Transverse colon (tissue), 4 donors: Measurements from ENCODE around the gene CA14. TPM values are rescaled to one million over a fixed set of nuclear protein-coding genes. Genes with fewer than 3 reads are reported as not detected.

Experiments used
- DNase-seq: peaks from one replicate; pipeline ENCODE4 v3.0.0-alpha.2; 2019
- H3K27ac ChIP-seq, 4 donors: fragments of 200-600 bp; sonication (generic); 2 replicates each; pipeline ENCODE4 v1.5.1; 2016 to 2018; ENCODE audit warnings: inconsistent platforms in 4 of 4
- H3K27me3 ChIP-seq: fragments of 200-600 bp; sonication (generic); 2 replicates; pipeline ENCODE4 v1.5.1; 2017; ENCODE audit warnings: inconsistent platforms
- H3K36me3 ChIP-seq, 4 donors: fragments of 200-600 bp; sonication (generic); 2 replicates each; pipeline ENCODE4 v1.5.1; 2017 to 2019; ENCODE audit warnings: inconsistent platforms in 4 of 4
- H3K4me1 ChIP-seq, 4 donors: fragments of 200-600 bp; sonication (generic); 2 replicates each; pipeline ENCODE4 v1.5.1; 2017 to 2020; ENCODE audit warnings: inconsistent platforms in 4 of 4
- H3K4me3 ChIP-seq, 4 donors: fragments of 200-600 bp; sonication (generic); 1 replicate in 1 of 4; 2 replicates in 3 of 4; pipeline versions ENCODE4 v1.5.1 to v1.6.1; 2017 to 2019; ENCODE audit warnings: inconsistent platforms in 4 of 4
- H3K9me3 ChIP-seq, 2 donors: fragments of 200-600 bp; sonication (generic); 2 replicates each; pipeline ENCODE4 v1.5.1; 2017 to 2019; ENCODE audit warnings: inconsistent platforms in 2 of 2
- CTCF ChIP-seq, 5 experiments: fragments of 200-600 bp in 3 of 5; fragments of 450-650 bp in 2 of 5; sonication (generic) in 3 of 5; IDR thresholded peaks; 1 replicate in 2 of 5; 2 replicates in 3 of 5; pipeline ENCODE4 v1.5.1; 2016 to 2017; ENCODE audit warnings: antibody characterized with exemption in 5 of 5, inconsistent platforms in 3 of 5, mild to moderate bottlenecking in 2 of 5, moderate library complexity in 1 of 5
- EP300 ChIP-seq: sonication (generic); formaldehyde crosslinking; IDR thresholded peaks from one replicate; pipeline ENCODE4 v1.6.1; 2017; ENCODE audit warnings: antibody characterized with exemption, low read depth
- POLR2A ChIP-seq: fragments of 450-650 bp; IDR thresholded peaks from one replicate; pipeline ENCODE4 v1.6.1; 2016; ENCODE audit warnings: antibody characterized with exemption, mild to moderate bottlenecking, moderate library complexity
- POLR2AphosphoS5 ChIP-seq, 3 donors: sonication (generic); formaldehyde crosslinking; IDR thresholded peaks; one replicate each; pipeline ENCODE4 v1.6.1; 2016; ENCODE audit warnings: antibody characterized with exemption in 3 of 3
- WGBS, 2 donors: methylation state at CpG; one replicate each; pipeline ENCODE4 v1.1.5; 2018; ENCODE audit warnings: low coverage in 1 of 2; 5-methylcytosine and 5-hydroxymethylcytosine counted together
- in situ Hi-C, 4 donors: fragments of 200-750 bp; cut with MboI; loops; one replicate each; pipeline versions ENCODE4 v1.15.0 to v1.15.1; 2017; ENCODE audit warnings: low sequenced_read_pairs in 3 of 4, low pct_ligation_motif_present in 1 of 4, low pct_unique_long_range_greater_than_20kb in 1 of 4
- intact Hi-C: fragments of 100-400 bp; cut with DNase I; formaldehyde crosslinking; loops from one replicate; pipeline ENCODE4 v1.15.1; 2023; ENCODE audit warnings: low total_unique reads
- total RNA-seq, 4 donors: library from RNA; depleted of rRNA; stranded (reverse); fragments of >200 nt; gene quantifications; one replicate each; pipeline ENCODE4 v1.1.0, GENCODE V29; 2016

CA14 gene
- total RNA-seq, 4 donors from 2014 or later, result 0.27 to 1.1 (median 0.48) TPM; not detected in 1

- Histone ChIP-seq H3K4me3 (no peak overlapping the region), H3K4me1 (peaks cover 0 to 10% (median 5%) of the 10 kb centered on the region in 4 donors), H3K36me3 (no peaks in the 10 kb centered on the region), H3K27ac (no peak overlapping the region), H3K9me3 (no peaks in the 10 kb centered on the region), H3K27me3 (no peaks in the 10 kb centered on the region)
- no peak for DNase-seq
- WGBS, 2 donors, result 84 to 94% methylated on average over 3 to 4 of the region's 4 CpGs
- TF ChIP-seq EP300 (no peak), POLR2AphosphoS5 (IDR thresholded peaks at IDR 0.05) (no peak)
- in situ Hi-C loops (no loop called here), intact Hi-C loops (no loop called here)
These were observed 31.2 kb downstream of the CA14 start for GRCh38 chr1:150288822-150289221.

GRCh38 chr1:150293433-150294253 is 36.1 kb downstream of the CA14 start, which contains the start of gene MRPS21:
TSS of gene MRPS21 (plus strand) at chr1:150293861. CDS start at chr1:150294367, 506 bp downstream.
- H3K9me3 ChIP-seq, result no peaks in the 10 kb centered on the region
- no peak for TF ChIP-seq EP300
- peak; percentile 70 for TF ChIP-seq POLR2A
- TF ChIP-seq POLR2AphosphoS5 (IDR thresholded peaks at IDR 0.05), result peak; percentile 57 to 89 (median 84)
- DNase-seq, result peak; percentile 90
- in situ Hi-C loops, result no loop called here
- intact Hi-C loops, result no loop called here
- peaks cover 0 to 7% (median 0%) of the 10 kb centered on the region in 4 donors for H3K36me3 ChIP-seq
- peaks cover 9 to 17% (median 12%) of the 10 kb centered on the region in 4 donors for H3K4me1 ChIP-seq
- 9 to 24% methylated on average over 16 to 43 of the region's 43 CpGs for WGBS, 2 donors
- H3K4me3 ChIP-seq, result peak within 1 kb of the TSS; percentile 57 to 70 (median 64)
- peak within 1 kb of the TSS; percentile 80 to 86 (median 83) for H3K27ac ChIP-seq
- H3K27me3 ChIP-seq, result no peaks in the 10 kb centered on the region

GRCh38 chr1:150295476-150295875 is 37.9 kb downstream of the CA14 start:
- Histone ChIP-seq H3K4me1 (peaks cover 9 to 17% (median 12%) of the 10 kb centered on the region in 4 donors), H3K27me3 (no peaks in the 10 kb centered on the region), H3K4me3 (no peak overlapping the region), H3K9me3 (no peaks in the 10 kb centered on the region), H3K27ac (no peak overlapping the region), H3K36me3 (peaks cover 0 to 7% (median 0%) of the 10 kb centered on the region in 4 donors)
- intact Hi-C loops, result no loop called here
- no peak for TF ChIP-seq EP300
- TF ChIP-seq CTCF (IDR thresholded peaks at IDR 0.05), result no peak
- TF ChIP-seq POLR2A, result no peak
- TF ChIP-seq POLR2AphosphoS5 (IDR thresholded peaks at IDR 0.05), result no peak
- 98 to 100% methylated on average over 2 of the region's 2 CpGs for WGBS, 2 donors
- in situ Hi-C loops, result no loop called here
- no peak for DNase-seq

DNA sequence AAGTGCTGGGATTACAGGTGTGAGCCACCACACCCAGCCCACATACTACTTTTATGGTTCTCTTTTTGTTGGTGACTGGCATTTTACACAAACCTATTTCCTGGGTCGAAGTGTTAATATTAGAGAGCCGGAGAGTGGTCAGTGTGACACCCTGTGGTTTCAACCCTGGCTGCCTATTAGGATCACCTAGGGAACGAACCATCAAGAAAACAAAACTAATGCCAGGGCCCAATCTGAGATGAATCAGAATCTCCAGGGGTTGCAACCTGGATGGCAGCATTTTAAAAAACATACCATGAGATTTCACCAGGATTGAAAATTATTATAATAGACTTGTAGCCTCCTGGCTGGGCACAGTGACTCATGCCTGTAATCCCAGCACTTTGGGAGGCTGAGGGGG is 42.1 kb downstream of the CA14 start:
- H3K4me3 ChIP-seq, result no peak overlapping the region
- WGBS, 2 donors, result 98 to 100% methylated on average over 1 to 3 of the region's 3 CpGs
- intact Hi-C loops, result no loop called here
- H3K27me3 ChIP-seq, result no peaks in the 10 kb centered on the region
- peaks cover 0 to 14% (median 4%) of the 10 kb centered on the region in 4 donors for H3K4me1 ChIP-seq
- in situ Hi-C loops, result no loop called here
- H3K36me3 ChIP-seq, result peaks cover 0 to 7% (median 0%) of the 10 kb centered on the region in 4 donors
- no peak for DNase-seq
- no peak overlapping the region for H3K27ac ChIP-seq
- TF ChIP-seq POLR2A (no peak), CTCF (IDR thresholded peaks at IDR 0.05) (no peak), POLR2AphosphoS5 (IDR thresholded peaks at IDR 0.05) (no peak), EP300 (no peak)
- H3K9me3 ChIP-seq, result no peaks in the 10 kb centered on the region

DNA sequence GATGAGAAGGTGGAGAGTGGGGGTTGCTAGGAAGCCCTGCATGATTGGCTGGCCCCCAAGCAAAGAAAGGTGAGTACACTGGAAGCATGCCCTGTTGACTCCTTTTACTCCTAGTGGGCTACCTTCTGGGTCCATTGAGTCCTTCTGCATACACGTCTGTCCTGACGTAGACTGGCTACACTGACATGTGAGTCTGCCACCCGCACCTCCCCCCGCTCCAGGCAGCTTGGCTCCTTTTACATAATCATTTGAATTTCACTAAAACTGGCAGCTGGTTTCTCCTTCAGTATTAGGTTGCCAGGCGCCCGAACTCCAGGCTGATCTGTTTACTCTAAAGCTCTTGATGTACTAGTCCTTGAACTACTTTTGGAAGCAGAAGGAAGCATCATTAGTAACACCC is 44.8 kb downstream of the CA14 start:
- DNase-seq, result no peak
- H3K36me3 ChIP-seq, result peaks cover 0 to 7% (median 0%) of the 10 kb centered on the region in 4 donors
- H3K4me1 ChIP-seq, result peaks cover 0 to 9% (median 0%) of the 10 kb centered on the region in 4 donors
- H3K9me3 ChIP-seq, result no peaks in the 10 kb centered on the region
- no peaks in the 10 kb centered on the region for H3K27me3 ChIP-seq
- in situ Hi-C loops (no loop called here), intact Hi-C loops (no loop called here)
- 87% methylated on average over 6 of the region's 6 CpGs; no CpG with 5 or more reads in 1 of the 2 donors for WGBS, 2 donors
- no peak for TF ChIP-seq CTCF (IDR thresholded peaks at IDR 0.05)
- no peak for TF ChIP-seq EP300
- TF ChIP-seq POLR2A, result no peak
- no peak for TF ChIP-seq POLR2AphosphoS5 (IDR thresholded peaks at IDR 0.05)
- H3K4me3 ChIP-seq, result no peak overlapping the region
- H3K27ac ChIP-seq, result no peak overlapping the region
